Mesenchymal stem cell (in vitro differentiated cells and primary cell): ENCODE data around the gene PKIG.

Experiments used
- DNase-seq: peaks from one replicate; pipeline ENCODE4 v3.0.0-alpha.2; 2013
- H2AFZ ChIP-seq: one replicate; pipeline ENCODE4 v1.6.1; 2013; ENCODE audit warnings: low read depth, mild to moderate bottlenecking, control low read depth, inconsistent platforms, low read length, moderate library complexity
- H2AK5ac ChIP-seq: 2 replicates; pipeline ENCODE4 v1.6.1; 2013; ENCODE audit warnings: low read length, moderate library complexity, mild to moderate bottlenecking, inconsistent platforms; ENCODE audit not compliant: severe bottlenecking
- H2BK120ac ChIP-seq: one replicate; pipeline ENCODE4 v1.6.1; 2013; ENCODE audit warnings: low read depth, mild to moderate bottlenecking, inconsistent platforms, low read length, moderate library complexity
- H2BK12ac ChIP-seq, 2 experiments: one replicate each; pipeline ENCODE4 v1.6.1; 2013; ENCODE audit warnings: inconsistent platforms in 2 of 2, low read length in 2 of 2, mild to moderate bottlenecking in 2 of 2, moderate library complexity in 2 of 2, control low read depth in 1 of 2
- H2BK15ac ChIP-seq: one replicate; pipeline ENCODE4 v1.6.1; 2013; ENCODE audit warnings: mild to moderate bottlenecking, low read depth, inconsistent platforms; ENCODE audit not compliant: poor library complexity, severe bottlenecking
- H2BK5ac ChIP-seq: 2 replicates; pipeline ENCODE4 v1.6.1; 2013; ENCODE audit warnings: low read depth, mild to moderate bottlenecking, low read length, control low read depth, inconsistent platforms; ENCODE audit not compliant: poor library complexity, severe bottlenecking
- H3K14ac ChIP-seq, 2 experiments: one replicate each; pipeline ENCODE4 v1.6.1; 2013; ENCODE audit warnings: inconsistent platforms in 2 of 2, low read length in 2 of 2, control low read depth in 1 of 2, mild to moderate bottlenecking in 1 of 2, moderate library complexity in 1 of 2
- H3K18ac ChIP-seq, 2 experiments: one replicate each; pipeline ENCODE4 v1.6.1; 2013; ENCODE audit warnings: inconsistent platforms in 2 of 2, low read length in 2 of 2, control low read depth in 1 of 2, low read depth in 1 of 2, mild to moderate bottlenecking in 1 of 2
- H3K23ac ChIP-seq, 2 experiments: one replicate each; pipeline ENCODE4 v1.6.1; 2013; ENCODE audit warnings: inconsistent platforms in 2 of 2, low read length in 2 of 2, mild to moderate bottlenecking in 2 of 2, moderate library complexity in 2 of 2, control low read depth in 1 of 2
- H3K27ac ChIP-seq: 2 replicates; pipeline ENCODE4 v1.5.1; 2013; ENCODE audit warnings: mild to moderate bottlenecking, moderate library complexity, low read length, control low read depth, inconsistent platforms; ENCODE audit not compliant: poor library complexity, severe bottlenecking
- H3K27me3 ChIP-seq, 2 experiments: 2 replicates each; pipeline versions ENCODE4 v1.6.1 to v1.7.0; 2013; ENCODE audit warnings: low read length in 2 of 2, mild to moderate bottlenecking in 2 of 2, moderate library complexity in 2 of 2, control low read depth in 1 of 2, inconsistent platforms in 1 of 2; ENCODE audit not compliant: control insufficient read depth in 1 of 2, insufficient read depth in 1 of 2
- H3K36me3 ChIP-seq, 2 experiments: 2 replicates each; pipeline versions ENCODE4 v1.6.1 to v1.7.0; 2013; ENCODE audit warnings: low read length in 2 of 2, control low read depth in 1 of 2, inconsistent platforms in 1 of 2, low read depth in 1 of 2, mild to moderate bottlenecking in 1 of 2; ENCODE audit not compliant: insufficient read depth in 2 of 2, control insufficient read depth in 1 of 2
- H3K4ac ChIP-seq, 2 experiments: one replicate each; pipeline ENCODE4 v1.6.1; 2013; ENCODE audit warnings: inconsistent platforms in 2 of 2, low read length in 2 of 2, mild to moderate bottlenecking in 2 of 2, moderate library complexity in 2 of 2, control low read depth in 1 of 2, low read depth in 1 of 2
- H3K4me1 ChIP-seq: 2 replicates; pipeline ENCODE4 v1.6.1; 2013; ENCODE audit warnings: low read depth, low read length, control low read depth; ENCODE audit not compliant: control insufficient read depth, insufficient read depth
- H3K4me2 ChIP-seq: 2 replicates; pipeline ENCODE4 v1.6.1; 2013; ENCODE audit warnings: low read length, mild to moderate bottlenecking, inconsistent platforms; ENCODE audit not compliant: poor library complexity, severe bottlenecking
- H3K4me3 ChIP-seq, 2 experiments: 2 replicates each; pipeline versions ENCODE4 v1.5.1 to v1.7.0; 2013; ENCODE audit warnings: low read length in 2 of 2, mild to moderate bottlenecking in 2 of 2, control low read depth in 1 of 2, low read depth in 1 of 2; ENCODE audit not compliant: insufficient read depth in 1 of 2
- H3K79me1 ChIP-seq: replicated peaks from 2 replicates; pipeline ENCODE4 v1.6.1; 2013; ENCODE audit warnings: mild to moderate bottlenecking, control low read depth, low read length, inconsistent platforms; ENCODE audit not compliant: poor library complexity, severe bottlenecking
- H3K9ac ChIP-seq: 2 replicates; pipeline ENCODE4 v1.7.0; 2013; ENCODE audit warnings: mild to moderate bottlenecking, low read length, moderate library complexity
- H3K9me3 ChIP-seq: 2 replicates; pipeline ENCODE4 v1.7.0; 2013; ENCODE audit warnings: mild to moderate bottlenecking, low read length; ENCODE audit not compliant: control insufficient read depth
- H4K8ac ChIP-seq: one replicate; pipeline ENCODE4 v1.6.1; 2013; ENCODE audit warnings: inconsistent platforms, mild to moderate bottlenecking, low read length, moderate library complexity
- H4K91ac ChIP-seq: one replicate; pipeline ENCODE4 v1.6.1; 2013; ENCODE audit warnings: mild to moderate bottlenecking, low read length, inconsistent platforms
- WGBS: methylation state at CpG from one replicate; pipeline ENCODE4 v1.1.7; 2013; ENCODE audit warnings: mixed read lengths; 5-methylcytosine and 5-hydroxymethylcytosine counted together

The PKIG gene

DNA sequence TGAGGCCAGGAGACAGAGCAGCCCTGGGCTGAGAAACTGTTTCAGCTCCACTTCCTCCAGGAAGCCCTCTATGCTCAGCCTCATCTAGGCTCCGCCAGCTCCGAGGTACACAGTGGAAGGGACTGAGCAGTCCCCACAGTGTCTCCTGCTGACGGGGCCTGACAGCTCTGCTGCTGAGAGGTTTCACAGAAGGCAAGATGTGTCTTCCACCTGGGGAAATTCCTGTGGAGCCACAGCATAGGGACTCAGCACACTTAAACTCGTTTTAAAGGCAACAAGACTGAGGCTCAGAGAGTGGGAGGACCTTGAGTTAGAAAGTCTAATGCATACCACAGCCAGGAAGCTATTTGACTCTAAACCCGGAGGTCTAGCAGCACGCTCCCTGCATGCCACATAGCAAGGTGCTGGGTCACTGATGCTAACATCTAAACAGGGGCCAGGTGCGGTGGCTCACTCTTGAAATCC lies 62.3 kb downstream of the PKIG start:
- Histone ChIP-seq H3K9me3 (peaks cover 4% of the 10 kb centered on the region), H3K27me3 (no peaks in the 10 kb centered on the region), H3K9ac (no peak overlapping the region), H2BK15ac (peak overlapping the region; percentile 77), H2BK120ac (no peak overlapping the region), H3K18ac (peak overlapping the region; percentile 25 to 89), H2AK5ac (peak overlapping the region; percentile 2), H2BK5ac (no peak overlapping the region), H3K36me3 (peaks cover 8 to 16% of the 10 kb centered on the region in 2 experiments), H3K4me2 (no peak overlapping the region), H4K8ac (no peak overlapping the region), H3K14ac (peak overlapping the region in 1 of 2 experiments; percentile 37), H2AFZ (no peak overlapping the region), H3K79me1 (peaks cover 19% of the 10 kb centered on the region), H3K4ac (peak overlapping the region; percentile 37 to 52), H3K4me1 (peaks cover 46% of the 10 kb centered on the region), H3K23ac (no peak overlapping the region), H2BK12ac (peak overlapping the region; percentile 14 to 80), H3K27ac (peak overlapping the region; percentile 96), H4K91ac (peak overlapping the region; percentile 58), H3K4me3 (no peak overlapping the region)
- WGBS, result 81% methylated on average over 7 of the region's 7 CpGs
- DNase-seq, result peak; percentile 17

DNA sequence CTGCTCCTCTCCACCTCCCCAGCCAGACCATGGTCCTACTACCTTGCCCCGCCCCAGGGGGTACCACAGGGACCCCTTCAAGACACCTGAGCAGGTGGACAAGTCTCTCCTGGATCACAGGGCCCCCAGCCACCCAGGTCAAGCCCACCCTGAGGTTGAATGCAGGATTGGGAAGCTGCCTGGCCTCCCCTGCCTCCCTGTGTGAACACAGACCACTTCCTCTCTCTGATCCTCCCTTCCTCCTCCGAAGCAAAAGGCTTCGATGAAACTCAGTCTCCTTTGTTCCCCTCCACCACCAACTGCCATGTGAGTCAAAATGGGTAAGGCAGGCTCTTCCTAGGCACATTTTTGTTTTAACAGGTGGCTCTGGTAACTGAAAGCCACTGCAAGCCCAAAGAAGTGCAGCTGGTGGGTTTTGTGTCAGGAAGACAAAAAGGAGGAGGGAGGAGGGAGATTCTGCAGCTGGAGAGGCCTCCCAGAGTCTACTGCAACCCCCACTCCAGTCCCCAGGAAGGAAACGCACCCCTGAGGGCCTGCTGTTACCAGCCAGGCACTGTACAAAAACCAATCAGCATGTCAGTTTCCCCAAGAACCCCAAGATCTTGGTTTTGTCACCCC lies 63.8 kb downstream of the PKIG start:
- Histone ChIP-seq H2AFZ (no peak overlapping the region), H3K36me3 (peaks cover 0 to 7% of the 10 kb centered on the region in 2 experiments), H3K79me1 (peaks cover 19% of the 10 kb centered on the region), H2BK120ac (peak overlapping the region; percentile 73), H3K4me2 (peak overlapping the region; percentile 11), H3K4me3 (no peak overlapping the region), H4K8ac (peak overlapping the region; percentile 20), H3K27ac (peak overlapping the region; percentile 73), H3K4ac (peak overlapping the region in 1 of 2 experiments; percentile 54), H3K27me3 (no peaks in the 10 kb centered on the region), H3K9me3 (no peaks in the 10 kb centered on the region), H2BK12ac (peak overlapping the region in 1 of 2 experiments; percentile 82), H3K18ac (peak overlapping the region; percentile 35 to 71), H3K4me1 (peaks cover 58% of the 10 kb centered on the region), H3K9ac (peak overlapping the region; percentile 24), H4K91ac (peak overlapping the region; percentile 86), H3K14ac (no peak overlapping the region), H3K23ac (no peak overlapping the region), H2AK5ac (peak overlapping the region; percentile 83), H2BK5ac (peak overlapping the region; percentile 47), H2BK15ac (no peak overlapping the region)
- WGBS, result 47% methylated on average over 3 of the region's 4 CpGs
- DNase-seq, result peak; percentile 50

DNA sequence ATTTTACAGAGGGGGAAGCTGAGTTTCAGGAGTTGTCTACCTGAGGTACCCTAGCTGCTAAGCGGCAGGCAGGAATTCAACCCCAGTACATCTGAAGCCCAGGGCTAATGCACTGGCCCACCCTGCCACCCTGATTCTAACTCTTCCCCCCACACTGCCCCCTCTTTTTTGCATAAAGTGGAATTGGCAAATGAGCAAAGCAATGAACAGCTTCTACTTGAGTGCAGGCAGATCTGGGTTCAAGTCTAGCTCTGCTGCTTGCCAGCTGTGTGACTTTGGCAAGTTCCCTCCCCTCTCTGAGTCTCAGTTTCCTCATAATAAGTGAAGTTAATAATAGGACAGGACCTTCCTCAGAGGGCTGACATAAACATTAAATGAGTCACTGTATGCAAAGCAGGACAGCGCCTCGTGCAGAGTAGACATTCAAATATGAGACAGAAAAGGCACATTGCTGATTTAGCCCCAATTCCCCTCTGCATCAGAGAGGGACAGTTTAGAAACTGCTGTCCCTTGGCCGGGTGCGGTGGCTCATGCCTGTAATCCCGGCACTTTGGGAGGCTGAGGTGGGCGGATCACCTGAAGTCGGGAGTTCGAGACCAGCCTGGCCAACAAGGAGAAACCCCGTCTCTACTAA lies 64.4 kb downstream of the PKIG start:
- Histone ChIP-seq H2AFZ (no peak overlapping the region), H4K91ac (no peak overlapping the region), H3K9me3 (no peaks in the 10 kb centered on the region), H2BK15ac (peak overlapping the region; percentile 0), H3K4ac (no peak overlapping the region), H2AK5ac (no peak overlapping the region), H3K27ac (peak overlapping the region; percentile 73), H3K18ac (peak overlapping the region; percentile 35 to 71), H3K9ac (peak overlapping the region; percentile 24), H2BK12ac (peak overlapping the region; percentile 12 to 82), H3K4me3 (no peak overlapping the region), H3K23ac (peak overlapping the region in 1 of 2 experiments; percentile 9), H3K4me1 (peaks cover 56% of the 10 kb centered on the region), H3K14ac (no peak overlapping the region), H2BK5ac (peak overlapping the region; percentile 4), H4K8ac (peak overlapping the region; percentile 20), H2BK120ac (no peak overlapping the region), H3K4me2 (peak overlapping the region; percentile 11), H3K79me1 (peaks cover 17% of the 10 kb centered on the region), H3K27me3 (no peaks in the 10 kb centered on the region), H3K36me3 (peaks cover 0 to 7% of the 10 kb centered on the region in 2 experiments)
- DNase-seq, result peak; percentile 88
- 62% methylated on average over 7 of the region's 10 CpGs for WGBS

DNA sequence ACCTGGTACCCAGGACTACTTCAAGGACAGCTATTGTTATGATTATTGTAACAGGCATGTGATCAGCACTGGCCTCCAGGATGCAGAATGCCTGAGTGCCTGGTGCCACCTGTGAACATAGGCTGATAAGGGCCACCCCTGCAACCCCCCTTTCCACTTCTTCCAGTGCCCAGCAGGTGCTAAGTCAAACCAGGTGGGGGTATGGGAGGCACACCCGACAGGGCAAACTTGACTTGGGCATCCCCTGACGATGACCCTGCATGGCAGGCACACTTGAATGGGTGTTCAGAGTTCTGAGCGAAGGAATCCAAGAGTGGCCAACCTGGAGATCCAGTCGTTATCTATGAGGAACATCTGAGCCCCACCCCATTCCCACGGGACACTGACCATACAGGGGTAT lies 65.7 kb downstream of the PKIG start:
- no peak overlapping the region for H3K23ac ChIP-seq
- no peak overlapping the region for H2AFZ ChIP-seq
- H3K4me2 ChIP-seq, result no peak overlapping the region
- no peak overlapping the region for H3K14ac ChIP-seq
- H2BK5ac ChIP-seq, result no peak overlapping the region
- H3K79me1 ChIP-seq, result peaks cover 19% of the 10 kb centered on the region
- H4K91ac ChIP-seq, result no peak overlapping the region
- H3K18ac ChIP-seq, result no peak overlapping the region
- H3K9ac ChIP-seq, result no peak overlapping the region
- H3K4me1 ChIP-seq, result peaks cover 47% of the 10 kb centered on the region
- no peak overlapping the region for H2AK5ac ChIP-seq
- H3K4me3 ChIP-seq, result no peak overlapping the region
- no peak overlapping the region for H3K27ac ChIP-seq
- WGBS, result 95% methylated on average over 5 of the region's 5 CpGs
- no peak overlapping the region for H2BK120ac ChIP-seq
- H3K36me3 ChIP-seq, result peaks cover 0 to 7% of the 10 kb centered on the region in 2 experiments
- DNase-seq, result no peak
- H3K27me3 ChIP-seq, result no peaks in the 10 kb centered on the region
- no peak overlapping the region for H3K4ac ChIP-seq
- H2BK15ac ChIP-seq, result no peak overlapping the region
- no peak overlapping the region for H2BK12ac ChIP-seq
- H3K9me3 ChIP-seq, result no peaks in the 10 kb centered on the region
- H4K8ac ChIP-seq, result no peak overlapping the region
